IPS DF 6.9 (cell line): ENCODE results near the gene HOMER1.

Experiments used
- DNase-seq: peaks from one replicate; pipeline ENCODE4 v3.0.0-alpha.2; 2013; ENCODE audit warnings: low read depth, low spot score
- H3K27ac ChIP-seq: one replicate; pipeline ENCODE4 v1.5.1; 2013; ENCODE audit warnings: low read length, control low read depth
- H3K27me3 ChIP-seq: 2 replicates; pipeline ENCODE4 v1.6.1; 2013; ENCODE audit warnings: mild to moderate bottlenecking, low read length; ENCODE audit not compliant: control insufficient read depth, insufficient read depth
- H3K36me3 ChIP-seq: 2 replicates; pipeline ENCODE4 v1.6.1; 2013; ENCODE audit warnings: low read length; ENCODE audit not compliant: control insufficient read depth, insufficient read depth
- H3K4me1 ChIP-seq: 2 replicates; pipeline ENCODE4 v1.6.1; 2013; ENCODE audit warnings: low read length; ENCODE audit not compliant: control insufficient read depth, insufficient read depth
- H3K4me3 ChIP-seq: 2 replicates; pipeline ENCODE4 v1.5.1; 2013; ENCODE audit warnings: mild to moderate bottlenecking, low read length
- H3K9me3 ChIP-seq: 2 replicates; pipeline ENCODE4 v1.6.1; 2013; ENCODE audit warnings: low read length, inconsistent platforms; ENCODE audit not compliant: control insufficient read depth, insufficient read depth
- WGBS: extraction: QIAGEN DNeasy Blood & Tissue Kit; methylation state at CpG from one replicate; pipeline ENCODE4 v1.1.7; 2013; ENCODE audit warnings: mixed read lengths, missing lambda C conversion rate; ENCODE audit not compliant: insufficient read length, insufficient coverage; 5-methylcytosine and 5-hydroxymethylcytosine counted together

HOMER1 gene

GRCh38 chr5:79508354-79508753, 5.6 kb downstream of the HOMER1 start:
- no peak for DNase-seq
- no peak overlapping the region for H3K27ac ChIP-seq
- no peaks in the 10 kb centered on the region for H3K9me3 ChIP-seq
- no peaks in the 10 kb centered on the region for H3K36me3 ChIP-seq
- H3K4me3 ChIP-seq: no peak overlapping the region
- WGBS: no CpG with 5 or more reads among the region's 2 CpGs
- no peaks in the 10 kb centered on the region for H3K27me3 ChIP-seq
- H3K4me1 ChIP-seq: peaks cover 3% of the 10 kb centered on the region; the same call in 1 of the 2 replicates

- H3K4me1 ChIP-seq: peaks cover 3% of the 10 kb centered on the region; the same call in 1 of the 2 replicates
- no peaks in the 10 kb centered on the region for H3K27me3 ChIP-seq
- H3K9me3 ChIP-seq: no peaks in the 10 kb centered on the region
- H3K27ac ChIP-seq: no peak overlapping the region
- H3K4me3 ChIP-seq: no peak overlapping the region
- DNase-seq: no peak
- no CpG with 5 or more reads among the region's 6 CpGs for WGBS
- no peaks in the 10 kb centered on the region for H3K36me3 ChIP-seq
Observed at GRCh38 chr5:79507251-79508205, 6.4 kb downstream of the HOMER1 start.

GRCh38 chr5:79505138-79505537, 8.8 kb downstream of the HOMER1 start:
- no peak overlapping the region for H3K4me3 ChIP-seq
- no peak overlapping the region for H3K27ac ChIP-seq
- H3K4me1 ChIP-seq: no peaks in the 10 kb centered on the region
- H3K36me3 ChIP-seq: no peaks in the 10 kb centered on the region
- no CpG with 5 or more reads among the region's 1 CpG for WGBS
- DNase-seq: no peak
- no peaks in the 10 kb centered on the region for H3K27me3 ChIP-seq
- no peaks in the 10 kb centered on the region for H3K9me3 ChIP-seq

- WGBS: no CpG with 5 or more reads among the region's 3 CpGs
- DNase-seq: no peak
- Histone ChIP-seq H3K36me3 (no peaks in the 10 kb centered on the region), H3K27ac (no peak overlapping the region), H3K9me3 (no peaks in the 10 kb centered on the region), H3K4me1 (no peaks in the 10 kb centered on the region), H3K27me3 (no peaks in the 10 kb centered on the region), H3K4me3 (no peak overlapping the region)
Observed at GRCh38 chr5:79503794-79504495, 10.0 kb downstream of the HOMER1 start.

GRCh38 chr5:79499640-79500273, 14.2 kb downstream of the HOMER1 start:
- no CpG with 5 or more reads among the region's 4 CpGs for WGBS
- no peaks in the 10 kb centered on the region for H3K27me3 ChIP-seq
- no peak overlapping the region for H3K27ac ChIP-seq
- H3K4me1 ChIP-seq: peaks cover 2% of the 10 kb centered on the region; the same call in 1 of the 2 replicates
- DNase-seq: no peak
- no peaks in the 10 kb centered on the region for H3K9me3 ChIP-seq
- no peaks in the 10 kb centered on the region for H3K36me3 ChIP-seq
- H3K4me3 ChIP-seq: no peak overlapping the region

- no peaks in the 10 kb centered on the region for H3K27me3 ChIP-seq
- H3K9me3 ChIP-seq: no peaks in the 10 kb centered on the region
- H3K4me1 ChIP-seq: peaks cover 2% of the 10 kb centered on the region; the same call in 1 of the 2 replicates
- no peak for DNase-seq
- H3K27ac ChIP-seq: no peak overlapping the region
- WGBS: no CpG with 5 or more reads among the region's 2 CpGs
- no peaks in the 10 kb centered on the region for H3K36me3 ChIP-seq
- no peak overlapping the region for H3K4me3 ChIP-seq
Observed at GRCh38 chr5:79495311-79495710, 18.6 kb downstream of the HOMER1 start.

- no peak for DNase-seq
- no CpG with 5 or more reads among the region's 3 CpGs for WGBS
- Histone ChIP-seq H3K4me3 (no peak overlapping the region), H3K9me3 (no peaks in the 10 kb centered on the region), H3K27ac (no peak overlapping the region), H3K36me3 (no peaks in the 10 kb centered on the region), H3K4me1 (peaks cover 2% of the 10 kb centered on the region; the same call in 1 of the 2 replicates), H3K27me3 (no peaks in the 10 kb centered on the region)
Observed at GRCh38 chr5:79493596-79494345, 20.2 kb downstream of the HOMER1 start.

- no peak overlapping the region for H3K4me3 ChIP-seq
- no peaks in the 10 kb centered on the region for H3K36me3 ChIP-seq
- H3K27ac ChIP-seq: no peak overlapping the region
- no peaks in the 10 kb centered on the region for H3K9me3 ChIP-seq
- peaks cover 2% of the 10 kb centered on the region; the same call in 1 of the 2 replicates for H3K4me1 ChIP-seq
- no peak for DNase-seq
- no peaks in the 10 kb centered on the region for H3K27me3 ChIP-seq
Observed at GRCh38 chr5:79491690-79492317, 22.1 kb downstream of the HOMER1 start.

GRCh38 chr5:79490323-79490936, 23.5 kb downstream of the HOMER1 start:
- Histone ChIP-seq H3K4me3 (no peak overlapping the region), H3K36me3 (no peaks in the 10 kb centered on the region), H3K27me3 (no peaks in the 10 kb centered on the region), H3K9me3 (no peaks in the 10 kb centered on the region), H3K27ac (no peak overlapping the region), H3K4me1 (peaks cover 1% of the 10 kb centered on the region; the same call in 1 of the 2 replicates)
- no peak for DNase-seq
